CD4-positive, alpha-beta T cell (primary cell): ENCODE measurements around the gene PYM1. TPM values are rescaled to one million over a fixed set of nuclear protein-coding genes. Genes with fewer than 3 reads are reported as not detected.

ENCODE experiments used
- ATAC-seq: fragments of 200-7000 bp; cut with Tn5 transposase; one replicate; pipeline ENCODE4 v1.10.0; 2022; ENCODE audit warnings: mild to moderate bottlenecking; ENCODE audit not compliant: poor library complexity
- CTCF ChIA-PET: fragments of 350-600 bp; sonication (Branson Sonifier 250); formaldehyde crosslinking; loops from one replicate; lab custom pipeline; 2021; ENCODE audit warnings: antibody characterized with exemption, inconsistent platforms; lab: Charles Lee
- POLR2A ChIA-PET: fragments of 350-600 bp; sonication (Branson Sonifier 250); formaldehyde crosslinking; loops from one replicate; lab custom pipeline; 2021; ENCODE audit warnings: antibody characterized with exemption, inconsistent platforms; lab: Charles Lee
- DNase-seq, 14 experiments: peaks; one replicate each; pipeline ENCODE4 v3.0.0-alpha.2; 2013 to 2020; ENCODE audit warnings: mixed read lengths in 2 of 14
- H3K27ac ChIP-seq, 2 donors: one replicate each; pipeline versions ENCODE4 v1.5.1 to v1.7.0; 2013; ENCODE audit warnings: low read length in 2 of 2, low read depth in 1 of 2, mild to moderate bottlenecking in 1 of 2
- H3K27me3 ChIP-seq, 2 experiments: 1 replicate in 1 of 2; 2 replicates in 1 of 2; pipeline versions ENCODE4 v1.6.1 to v1.7.0; 2013; ENCODE audit warnings: low read length in 2 of 2, control low read depth in 1 of 2, mild to moderate bottlenecking in 1 of 2, moderate library complexity in 1 of 2; ENCODE audit not compliant: insufficient read depth in 2 of 2, control insufficient read depth in 1 of 2
- H3K36me3 ChIP-seq: one replicate; pipeline ENCODE4 v1.6.1; 2013; ENCODE audit warnings: low read length, control low read depth; ENCODE audit not compliant: insufficient read depth
- H3K4me1 ChIP-seq: one replicate; pipeline ENCODE4 v1.6.1; 2013; ENCODE audit warnings: low read length, control low read depth; ENCODE audit not compliant: insufficient read depth
- H3K4me3 ChIP-seq: one replicate; pipeline ENCODE4 v1.5.1; 2013; ENCODE audit warnings: mild to moderate bottlenecking, low read length, moderate library complexity
- H3K9me3 ChIP-seq, 2 experiments: 1 replicate in 1 of 2; 2 replicates in 1 of 2; pipeline versions ENCODE4 v1.6.1 to v1.7.0; 2013; ENCODE audit warnings: low read length in 2 of 2, mild to moderate bottlenecking in 2 of 2, control low read depth in 1 of 2, moderate library complexity in 1 of 2; ENCODE audit not compliant: control insufficient read depth in 1 of 2, insufficient read depth in 1 of 2
- H3K27ac Mint-ChIP-seq: one replicate; pipeline ENCODE4 v1.8.0; 2020; ENCODE audit warnings: mixed read lengths
- H3K27me3 Mint-ChIP-seq: one replicate; pipeline ENCODE4 v1.8.0; 2021; ENCODE audit warnings: mixed read lengths
- H3K36me3 Mint-ChIP-seq: one replicate; pipeline ENCODE4 v1.8.0; 2021; ENCODE audit warnings: low read depth, mixed read lengths
- H3K4me1 Mint-ChIP-seq: one replicate; pipeline ENCODE4 v1.8.0; 2021; ENCODE audit warnings: low read depth, mixed read lengths
- H3K4me3 Mint-ChIP-seq: one replicate; pipeline ENCODE4 v1.8.0; 2020; ENCODE audit warnings: mild to moderate bottlenecking, mixed read lengths
- H3K9me3 Mint-ChIP-seq: one replicate; pipeline ENCODE4 v1.8.0; 2020; ENCODE audit warnings: mixed read lengths
- intact Hi-C, 2 experiments: fragments of 100-400 bp; cut with DNase I in 1 of 2; cut with micrococcal nuclease in 1 of 2; formaldehyde crosslinking; loops; one replicate each; pipeline versions ENCODE4 v1.15.1 to v1.9.0; 2023 to 2025; cut with DNase I, micrococcal nuclease
- total RNA-seq, 174 experiments: library from RNA in 2 of 174; stranded (reverse) in 2 of 174; gene quantifications; one replicate each; pipeline ENCODE4 v1.2.3 and lab custom pipeline; 2021 to 2026
- TF ChIP-seq, protein P1 (sequence below): fragments of 200-600 bp; IDR thresholded peaks from one replicate; pipeline ENCODE4 v1.8.0; 2022; ENCODE audit warnings: antibody characterized with exemption, mild to moderate bottlenecking

The PYM1 gene
- total RNA-seq, 2 experiments from 2014 or later = 13.7 to 16.7 TPM

DNA sequence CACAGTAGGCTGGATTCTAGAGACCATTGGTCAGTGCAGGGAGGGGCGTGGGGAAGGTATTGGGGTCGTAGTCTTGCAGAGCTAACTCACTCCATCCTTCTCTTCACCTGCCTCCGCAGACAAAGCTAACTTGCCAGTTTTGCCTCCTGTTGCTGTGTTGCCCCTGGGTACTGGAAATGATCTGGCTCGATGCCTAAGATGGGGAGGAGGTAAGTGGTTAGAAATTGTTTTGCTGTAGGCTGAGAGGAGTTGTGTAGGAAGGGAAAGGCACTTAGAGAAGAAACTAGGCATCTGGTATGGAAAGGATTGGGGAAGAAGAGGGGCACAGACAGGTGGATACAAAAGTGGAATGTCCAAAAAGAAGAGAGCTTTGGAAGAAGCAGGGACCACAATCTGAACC, 14.4 kb upstream of the PYM1 start:
- no peak overlapping the region for H3K4me3 Mint-ChIP-seq

DNA sequence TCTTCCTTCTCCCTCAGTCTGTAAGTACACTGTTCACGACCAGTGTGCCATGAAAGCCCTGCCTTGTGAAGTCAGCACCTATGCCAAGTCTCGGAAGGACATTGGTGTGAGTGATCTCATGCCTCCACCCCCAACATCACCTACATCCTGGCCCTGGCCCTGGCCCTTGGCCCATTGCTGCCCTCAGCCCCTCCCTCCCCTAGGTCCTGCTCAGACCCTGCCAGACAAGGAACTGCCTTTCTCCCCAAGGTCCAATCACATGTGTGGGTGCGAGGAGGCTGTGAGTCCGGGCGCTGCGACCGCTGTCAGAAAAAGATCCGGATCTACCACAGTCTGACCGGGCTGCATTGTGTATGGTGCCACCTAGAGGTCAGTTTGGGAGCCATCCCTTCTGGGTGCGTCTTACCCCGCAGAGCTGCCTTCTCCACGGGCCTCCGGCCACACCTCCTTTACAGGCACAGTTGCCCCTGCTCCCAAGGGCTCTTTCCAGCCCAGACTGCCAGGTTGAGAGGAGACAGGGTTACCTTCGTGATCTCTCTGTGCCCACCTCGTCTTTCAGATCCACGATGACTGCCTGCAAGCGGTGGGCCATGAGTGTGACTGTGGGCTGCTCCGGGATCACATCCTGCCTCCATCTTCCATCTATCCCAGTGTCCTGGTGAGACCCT, 12.5 kb upstream of the PYM1 start:
- intact Hi-C loops = loop anchor here (1.0 to 2.0 kb wide), 4 partner anchors 11 to 202 kb away; no protein-coding TSS in a partner anchor
- no peak overlapping the region for H3K4me3 ChIP-seq
- H3K27ac ChIP-seq = peak overlapping the region; percentile 42 to 70
- ChIA-PET CTCF (interaction anchor here (0.6 to 5.4 kb wide), 21 partner anchors 9 to 216 kb away, joined by 3 to 86 read pairs (median 4); partner anchors contain the start of genes DGKA, DNAJC14, ORMDL2 and PYM1), POLR2A (interaction anchor here (0.7 to 18.6 kb wide), 14 partner anchors 9 to 210 kb away, joined by 3 to 251 read pairs (median 6); partner anchors contain the start of genes DGKA, DNAJC14, ORMDL2 and PA2G4)
- peak; percentile 76 to 92 (median 82) for DNase-seq
- Mint-ChIP-seq H3K9me3 (no peaks in the 10 kb centered on the region), H3K4me3 (peak overlapping the region; percentile 72), H3K36me3 (peaks cover 99% of the 10 kb centered on the region), H3K27ac (peak overlapping the region; percentile 97), H3K27me3 (no peaks in the 10 kb centered on the region), H3K4me1 (peaks cover 79% of the 10 kb centered on the region)
- TF ChIP-seq, protein P1, sequence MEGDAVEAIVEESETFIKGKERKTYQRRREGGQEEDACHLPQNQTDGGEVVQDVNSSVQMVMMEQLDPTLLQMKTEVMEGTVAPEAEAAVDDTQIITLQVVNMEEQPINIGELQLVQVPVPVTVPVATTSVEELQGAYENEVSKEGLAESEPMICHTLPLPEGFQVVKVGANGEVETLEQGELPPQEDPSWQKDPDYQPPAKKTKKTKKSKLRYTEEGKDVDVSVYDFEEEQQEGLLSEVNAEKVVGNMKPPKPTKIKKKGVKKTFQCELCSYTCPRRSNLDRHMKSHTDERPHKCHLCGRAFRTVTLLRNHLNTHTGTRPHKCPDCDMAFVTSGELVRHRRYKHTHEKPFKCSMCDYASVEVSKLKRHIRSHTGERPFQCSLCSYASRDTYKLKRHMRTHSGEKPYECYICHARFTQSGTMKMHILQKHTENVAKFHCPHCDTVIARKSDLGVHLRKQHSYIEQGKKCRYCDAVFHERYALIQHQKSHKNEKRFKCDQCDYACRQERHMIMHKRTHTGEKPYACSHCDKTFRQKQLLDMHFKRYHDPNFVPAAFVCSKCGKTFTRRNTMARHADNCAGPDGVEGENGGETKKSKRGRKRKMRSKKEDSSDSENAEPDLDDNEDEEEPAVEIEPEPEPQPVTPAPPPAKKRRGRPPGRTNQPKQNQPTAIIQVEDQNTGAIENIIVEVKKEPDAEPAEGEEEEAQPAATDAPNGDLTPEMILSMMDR = peak; percentile 92
- no peaks in the 10 kb centered on the region for H3K27me3 ChIP-seq
- H3K9me3 ChIP-seq = no peaks in the 10 kb centered on the region
- peak; percentile 88 for ATAC-seq
- H3K4me1 ChIP-seq = peaks cover 78% of the 10 kb centered on the region
- H3K36me3 ChIP-seq = peaks cover 100% of the 10 kb centered on the region

More for the DNA sequence above, 14.4 kb upstream of the PYM1 start:
- TF ChIP-seq, protein P1 = no peak
- Histone ChIP-seq H3K4me1 (peaks cover 64% of the 10 kb centered on the region), H3K36me3 (peaks cover 98% of the 10 kb centered on the region), H3K27ac (peak overlapping the region in 1 of 2 donors; percentile 53), H3K4me3 (no peak overlapping the region), H3K9me3 (no peaks in the 10 kb centered on the region), H3K27me3 (no peaks in the 10 kb centered on the region)
- DNase-seq (no peak), ATAC-seq (no peak)
- ChIA-PET CTCF (interaction anchor here (1.7 to 5.4 kb wide), 3 partner anchors 14 to 203 kb away, joined by 4 to 86 read pairs (median 5); partner anchors contain the start of genes DGKA and PYM1), POLR2A (interaction anchor here (0.6 to 18.6 kb wide), 6 partner anchors 8 to 124 kb away, joined by 3 to 251 read pairs (median 6); partner anchors contain the start of genes ORMDL2, RAB5B and SARNP)
- Mint-ChIP-seq H3K27me3 (no peaks in the 10 kb centered on the region), H3K36me3 (peaks cover 99% of the 10 kb centered on the region), H3K4me1 (peaks cover 72% of the 10 kb centered on the region), H3K27ac (peak overlapping the region; percentile 72), H3K9me3 (no peaks in the 10 kb centered on the region)
- intact Hi-C loops = no loop called here

DNA sequence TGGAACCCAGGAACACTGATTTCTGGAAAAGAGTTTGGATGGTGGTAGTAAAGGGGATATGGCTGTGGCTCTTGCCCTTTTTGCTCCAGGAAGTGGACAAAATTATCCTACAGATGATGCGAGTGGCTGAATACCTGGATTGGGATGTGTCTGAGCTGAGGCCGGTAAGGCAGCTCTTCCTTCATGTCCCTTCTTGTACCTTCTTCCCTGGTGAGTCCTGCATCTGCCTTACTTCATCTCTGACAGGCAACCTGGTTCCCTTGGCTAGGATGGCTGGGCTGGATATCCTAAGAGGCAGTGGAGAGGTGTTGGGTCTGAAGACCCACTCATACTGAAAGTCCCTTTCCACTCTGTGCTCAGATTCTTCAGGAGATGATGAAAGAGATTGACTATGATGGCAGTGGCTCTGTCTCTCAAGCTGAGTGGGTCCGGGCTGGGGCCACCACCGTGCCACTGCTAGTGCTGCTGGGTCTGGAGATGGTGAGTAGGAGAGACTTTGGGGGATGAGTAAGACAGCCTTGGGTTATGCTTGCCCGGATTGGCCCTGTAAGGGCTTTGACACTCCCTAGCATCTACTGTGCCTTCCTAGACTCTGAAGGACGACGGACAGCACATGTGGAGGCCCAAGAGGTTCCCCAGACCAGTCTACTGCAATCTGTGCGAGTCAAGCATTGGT, 11.3 kb upstream of the PYM1 start:
- H3K4me1 ChIP-seq = peaks cover 84% of the 10 kb centered on the region
- H3K9me3 Mint-ChIP-seq = no peaks in the 10 kb centered on the region
- H3K36me3 ChIP-seq = peaks cover 100% of the 10 kb centered on the region
- intact Hi-C loops = no loop called here
- peaks cover 99% of the 10 kb centered on the region for H3K36me3 Mint-ChIP-seq
- H3K9me3 ChIP-seq = no peaks in the 10 kb centered on the region
- DNase-seq = peak in 1 of 14 experiments; percentile 18
- H3K27me3 ChIP-seq = no peaks in the 10 kb centered on the region
- peaks cover 83% of the 10 kb centered on the region for H3K4me1 Mint-ChIP-seq
- H3K4me3 ChIP-seq = no peak overlapping the region
- POLR2A ChIA-PET = interaction anchor here (0.6 to 18.6 kb wide), 13 partner anchors 11 to 209 kb away, joined by 3 to 251 read pairs (median 6); partner anchors contain the start of genes DGKA, DNAJC14, ORMDL2 and PA2G4
- peak overlapping the region; percentile 50 to 70 for H3K27ac ChIP-seq
- TF ChIP-seq, protein P1 = no peak
- no peaks in the 10 kb centered on the region for H3K27me3 Mint-ChIP-seq
- H3K27ac Mint-ChIP-seq = peak overlapping the region; percentile 97
- H3K4me3 Mint-ChIP-seq = peak overlapping the region; percentile 65
- CTCF ChIA-PET = interaction anchor here (1.0 to 5.4 kb wide), 4 partner anchors 10 to 200 kb away, joined by 5 to 86 read pairs (median 14); partner anchors contain the start of genes DGKA, ORMDL2, PYM1 and SARNP
- no peak for ATAC-seq
